Activated CD4-positive, alpha-beta memory T cell treated with anti-CD3 and anti-CD28 coated beads, Interleukin-2, amount 10 ng/mL, durations not matched to agents 7 days and 5 days (primary cell): ENCODE results near the gene DND1. TPM values are rescaled to one million over a fixed set of nuclear protein-coding genes. Genes with fewer than 3 reads are reported as not detected.
"Not testable (repeated sequence)": the region's sequence is repeated elsewhere in the genome, so short reads cannot be mapped to it uniquely, and the experiment has no call there.

ENCODE experiments used
- CTCF ChIA-PET: fragments of 350-600 bp; sonication (Branson Sonifier 250); formaldehyde crosslinking; loops from one replicate; lab custom pipeline; 2021; ENCODE audit warnings: antibody characterized with exemption, inconsistent platforms; lab: Charles Lee
- POLR2A ChIA-PET: fragments of 350-600 bp; sonication (Branson Sonifier 250); formaldehyde crosslinking; loops from one replicate; lab custom pipeline; 2021; ENCODE audit warnings: antibody characterized with exemption; lab: Charles Lee
- DNase-seq: peaks from one replicate; pipeline ENCODE4 v3.0.0-alpha.2; 2020
- H3K27ac Mint-ChIP-seq: one replicate; pipeline ENCODE4 v1.8.0; 2021; ENCODE audit warnings: mild to moderate bottlenecking, mixed read lengths
- H3K27me3 Mint-ChIP-seq: one replicate; pipeline ENCODE4 v1.8.0; 2021; ENCODE audit warnings: mixed read lengths
- H3K36me3 Mint-ChIP-seq: one replicate; pipeline ENCODE4 v1.8.0; 2021; ENCODE audit warnings: low read depth, mixed read lengths
- H3K4me1 Mint-ChIP-seq: one replicate; pipeline ENCODE4 v1.8.0; 2021; ENCODE audit warnings: mixed read lengths
- H3K4me3 Mint-ChIP-seq: one replicate; pipeline ENCODE4 v1.8.0; 2021; ENCODE audit warnings: mild to moderate bottlenecking, mixed read lengths
- H3K9me3 Mint-ChIP-seq: one replicate; pipeline ENCODE4 v1.8.0; 2021; ENCODE audit warnings: mixed read lengths
- total RNA-seq, 2 experiments: library from RNA; stranded (reverse); gene quantifications; one replicate each; pipeline ENCODE4 v1.2.3, GENCODE V29; 2021

The DND1 gene
- total RNA-seq, 2 experiments from 2014 or later = 2.2 to 2.5 TPM

DNA sequence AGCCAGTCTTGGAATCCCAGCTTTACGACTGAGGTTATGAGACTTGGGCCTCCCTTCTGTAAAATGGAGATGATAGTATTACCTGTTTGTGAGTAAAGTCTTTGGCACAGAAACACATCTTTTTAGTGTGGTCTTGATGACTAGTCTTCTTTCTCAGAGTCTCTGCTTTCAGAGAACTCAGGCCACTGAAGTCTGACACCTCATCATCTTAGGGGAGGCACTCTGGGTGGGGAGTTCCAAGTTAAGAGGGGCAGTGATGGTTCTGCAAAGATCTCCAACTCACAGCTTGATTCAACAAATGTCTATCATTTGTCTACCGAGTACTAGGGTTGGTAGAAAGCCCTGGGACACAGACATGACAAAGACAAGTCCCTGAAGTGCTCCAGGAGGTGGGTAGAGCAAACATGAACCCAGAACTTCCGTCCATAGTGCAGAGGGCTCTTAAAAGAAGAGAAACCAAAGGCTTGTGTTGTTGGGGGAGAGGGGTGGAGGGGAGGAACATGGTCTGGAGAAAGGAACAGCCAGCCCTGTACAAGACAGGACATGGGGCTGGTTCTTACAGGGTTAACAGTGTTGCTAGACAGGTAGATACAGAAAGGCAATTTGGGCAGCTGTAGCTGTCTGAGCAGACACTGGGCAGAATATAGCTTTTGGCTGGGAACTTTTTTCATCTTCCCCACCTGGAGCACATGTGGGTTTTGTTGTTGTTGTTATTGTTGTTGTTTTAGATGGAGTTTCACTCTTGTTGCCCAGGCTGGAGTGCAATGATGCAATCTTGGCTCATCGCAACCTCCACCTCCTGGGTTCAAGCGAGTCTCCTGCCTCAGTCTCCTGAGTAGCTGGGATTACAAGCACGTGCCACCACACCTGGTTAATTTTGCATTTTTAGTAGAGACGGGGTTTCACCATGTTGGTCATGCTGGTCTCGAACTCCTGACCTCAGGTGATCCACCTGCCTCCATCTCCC is 37.8 kb downstream of the DND1 start:
- POLR2A ChIA-PET = interaction anchor here (1.0 to 2.3 kb wide), 7 partner anchors 12 to 234 kb away, joined by 3 to 12 read pairs (median 5); partner anchors contain the start of genes ANKHD1, EIF4EBP3, IK and NDUFA2
- DNase-seq = no peak
- Mint-ChIP-seq H3K27me3 (peaks cover 25% of the 10 kb centered on the region), H3K4me3 (no peak overlapping the region), H3K27ac (peak overlapping the region; percentile 10), H3K9me3 (no peaks in the 10 kb centered on the region), H3K36me3 (peaks cover 5% of the 10 kb centered on the region), H3K4me1 (peaks cover 56% of the 10 kb centered on the region)
- CTCF ChIA-PET = interaction anchor here (0.7 to 4.7 kb wide), 25 partner anchors 9 to 395 kb away, joined by 3 to 40 read pairs (median 4); partner anchors contain the start of genes APBB3, EIF4EBP3, IK and NDUFA2

- H3K4me3 Mint-ChIP-seq = no peak overlapping the region
- DNase-seq = no peak
- ChIA-PET POLR2A (interaction anchor here (0.9 to 2.2 kb wide), 3 partner anchors 13 to 231 kb away, joined by 3 to 7 read pairs (median 5); partner anchors contain the start of genes IK and NDUFA2), CTCF (interaction anchor here (0.8 to 4.7 kb wide), 16 partner anchors 12 to 394 kb away, joined by 3 to 40 read pairs (median 4); partner anchors contain the start of genes ANKHD1, EIF4EBP3, IK and NDUFA2)
- no peaks in the 10 kb centered on the region for H3K36me3 Mint-ChIP-seq
- no peak overlapping the region for H3K27ac Mint-ChIP-seq
- H3K4me1 Mint-ChIP-seq = peaks cover 46% of the 10 kb centered on the region
- H3K27me3 Mint-ChIP-seq = peaks cover 25% of the 10 kb centered on the region
- H3K9me3 Mint-ChIP-seq = no peaks in the 10 kb centered on the region
These were observed 39.3 kb downstream of the DND1 start for GRCh38 chr5:140634103-140634502.

- Mint-ChIP-seq H3K27ac (no peak overlapping the region), H3K36me3 (no peaks in the 10 kb centered on the region), H3K9me3 (no peaks in the 10 kb centered on the region), H3K27me3 (peaks cover 25% of the 10 kb centered on the region), H3K4me3 (peak overlapping the region; percentile 77), H3K4me1 (peaks cover 40% of the 10 kb centered on the region)
- no peak for DNase-seq
- ChIA-PET CTCF (interaction anchor here (0.6 to 4.7 kb wide), 8 partner anchors 12 to 868 kb away, joined by 3 to 40 read pairs (median 4); partner anchors contain the start of genes EIF4EBP3, IK and NDUFA2), POLR2A (interaction anchor here (1.2 to 1.6 kb wide), 3 partner anchors 30 to 232 kb away, joined by 4 read pairs; partner anchors contain the start of gene ANKHD1)
These were observed 39.9 kb downstream of the DND1 start for GRCh38 chr5:140633501-140633900.

- Mint-ChIP-seq H3K9me3 (no peaks in the 10 kb centered on the region), H3K36me3 (no peaks in the 10 kb centered on the region), H3K27me3 (peaks cover 27% of the 10 kb centered on the region), H3K27ac (no peak within 1 kb of the TSS), H3K4me3 (peak within 1 kb of the TSS; percentile 77), H3K4me1 (peaks cover 37% of the 10 kb centered on the region)
- no peak for DNase-seq
- POLR2A ChIA-PET = interaction anchor here (0.6 to 1.8 kb wide), 5 partner anchors 14 to 518 kb away, joined by 3 to 12 read pairs (median 4); partner anchors contain the start of genes ANKHD1, IK and NDUFA2
- CTCF ChIA-PET = interaction anchor here (0.6 to 4.7 kb wide), 11 partner anchors 13 to 868 kb away, joined by 3 to 40 read pairs (median 4); partner anchors contain the start of genes EIF4EBP3, IK and NDUFA2
These were observed 40.3 kb downstream of the DND1 start, which contains the start of gene CD14 for GRCh38 chr5:140633021-140633471. TSS of gene CD14 (minus strand) at chr5:140633175. CDS start at chr5:140633071, 104 bp downstream.

- no peak overlapping the region for H3K27ac Mint-ChIP-seq
- H3K4me3 Mint-ChIP-seq = peak overlapping the region; percentile 77
- peaks cover 28% of the 10 kb centered on the region for H3K27me3 Mint-ChIP-seq
- DNase-seq = peak; percentile 52
- ChIA-PET CTCF (interaction anchor here (0.6 to 4.7 kb wide), 10 partner anchors 13 to 867 kb away, joined by 3 to 40 read pairs (median 4); partner anchors contain the start of genes EIF4EBP3, IK and NDUFA2), POLR2A (interaction anchor here (0.6 to 1.8 kb wide), 5 partner anchors 15 to 517 kb away, joined by 3 to 12 read pairs (median 4); partner anchors contain the start of genes ANKHD1, IK and NDUFA2)
- peaks cover 36% of the 10 kb centered on the region for H3K4me1 Mint-ChIP-seq
- no peaks in the 10 kb centered on the region for H3K9me3 Mint-ChIP-seq
- no peaks in the 10 kb centered on the region for H3K36me3 Mint-ChIP-seq
These were observed 40.9 kb downstream of the DND1 start for GRCh38 chr5:140632366-140633020.

GRCh38 chr5:140631831-140632365 is 41.5 kb downstream of the DND1 start:
- CTCF ChIA-PET = interaction anchor here (1.0 to 4.7 kb wide), 3 partner anchors 14 to 388 kb away, joined by 3 to 40 read pairs (median 7); partner anchors contain the start of genes IK and NDUFA2
- Mint-ChIP-seq H3K4me3 (peak overlapping the region; percentile 77), H3K36me3 (peaks cover 2% of the 10 kb centered on the region), H3K27me3 (peaks cover 31% of the 10 kb centered on the region), H3K9me3 (no peaks in the 10 kb centered on the region), H3K27ac (no peak overlapping the region), H3K4me1 (peaks cover 35% of the 10 kb centered on the region)
- DNase-seq = no peak
- POLR2A ChIA-PET = interaction anchor here (1.1 to 1.8 kb wide), 4 partner anchors 15 to 230 kb away, joined by 3 to 12 read pairs (median 4); partner anchors contain the start of genes ANKHD1, IK and NDUFA2

- H3K27me3 Mint-ChIP-seq = peaks cover 34% of the 10 kb centered on the region
These were observed 42.3 kb downstream of the DND1 start for GRCh38 chr5:140631036-140631417.

DNA sequence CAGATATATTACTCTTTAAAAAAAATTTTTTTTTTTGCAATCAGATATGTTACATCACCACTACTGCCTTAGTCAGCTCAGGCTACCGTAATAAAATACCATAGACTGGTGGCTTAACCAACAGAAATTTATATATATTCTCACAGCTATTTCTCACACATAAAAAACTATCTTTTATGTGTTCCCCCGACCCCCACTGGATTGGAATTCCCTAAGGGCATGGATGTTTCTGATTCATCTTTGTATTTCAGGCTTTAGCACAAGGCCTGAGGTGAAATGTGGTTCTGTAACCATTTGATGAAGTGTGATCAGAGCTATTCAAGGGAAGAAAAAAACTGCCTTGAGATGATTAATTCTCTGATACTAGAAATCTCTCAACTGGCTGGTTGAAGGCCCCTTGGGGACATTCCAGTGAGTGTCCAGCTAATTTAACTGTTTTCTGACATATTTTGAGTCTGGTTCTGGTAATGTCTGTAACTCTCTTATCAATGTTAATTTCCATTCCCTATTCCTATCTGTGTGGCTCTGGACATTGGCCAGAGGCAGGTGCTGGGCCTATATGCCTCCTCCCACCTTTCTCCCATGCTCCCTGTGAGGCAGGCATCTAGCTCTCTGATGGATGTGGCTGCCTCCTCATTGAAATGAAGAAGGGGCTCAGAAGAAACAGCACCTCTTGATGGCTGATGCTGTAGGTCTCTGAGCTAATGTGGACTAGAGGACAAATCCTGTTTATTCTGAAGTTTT is 42.9 kb downstream of the DND1 start:
- H3K27ac Mint-ChIP-seq = no peak overlapping the region
- DNase-seq = no peak
- peaks cover 33% of the 10 kb centered on the region for H3K4me1 Mint-ChIP-seq
- peaks cover 2% of the 10 kb centered on the region for H3K36me3 Mint-ChIP-seq
- ChIA-PET CTCF (interaction anchor here (0.9 to 1.4 kb wide), 4 partner anchors 8 to 267 kb away, joined by 3 to 4 read pairs (median 4); partner anchors contain the start of genes EIF4EBP3 and TMCO6), POLR2A (interaction anchor here (1.0 to 1.3 kb wide), 4 partner anchors 17 to 229 kb away, joined by 3 to 7 read pairs (median 3); partner anchors contain the start of genes ANKHD1, IK and NDUFA2)
- peaks cover 34% of the 10 kb centered on the region for H3K27me3 Mint-ChIP-seq
- no peak overlapping the region for H3K4me3 Mint-ChIP-seq
- H3K9me3 Mint-ChIP-seq = no peaks in the 10 kb centered on the region

More at GRCh38 chr5:140631036-140631417, 42.3 kb downstream of the DND1 start:
- Mint-ChIP-seq H3K9me3 (no peaks in the 10 kb centered on the region), H3K27ac (no peak overlapping the region), H3K4me1 (peaks cover 34% of the 10 kb centered on the region), H3K4me3 (peak overlapping the region; percentile 28), H3K36me3 (peaks cover 2% of the 10 kb centered on the region)
- POLR2A ChIA-PET = interaction anchor here (1.1 to 1.3 kb wide), 3 partner anchors 54 to 230 kb away, joined by 3 to 7 read pairs (median 3); partner anchors contain the start of gene ANKHD1
- no peak for DNase-seq
- CTCF ChIA-PET = interaction anchor here (0.9 to 1.4 kb wide), 2 partner anchors 8 to 83 kb away, joined by 3 to 4 read pairs; partner anchors contain the start of genes EIF4EBP3 and TMCO6

- Mint-ChIP-seq H3K4me1 (peaks cover 24% of the 10 kb centered on the region), H3K27me3 (peaks cover 34% of the 10 kb centered on the region), H3K36me3 (peaks cover 2% of the 10 kb centered on the region), H3K27ac (no peak overlapping the region), H3K9me3 (no peaks in the 10 kb centered on the region), H3K4me3 (no peak overlapping the region)
- ChIA-PET CTCF (no interaction called here), POLR2A (no interaction called here)
- DNase-seq = no peak
These were observed 44.7 kb downstream of the DND1 start for GRCh38 chr5:140628711-140629110.

DNA sequence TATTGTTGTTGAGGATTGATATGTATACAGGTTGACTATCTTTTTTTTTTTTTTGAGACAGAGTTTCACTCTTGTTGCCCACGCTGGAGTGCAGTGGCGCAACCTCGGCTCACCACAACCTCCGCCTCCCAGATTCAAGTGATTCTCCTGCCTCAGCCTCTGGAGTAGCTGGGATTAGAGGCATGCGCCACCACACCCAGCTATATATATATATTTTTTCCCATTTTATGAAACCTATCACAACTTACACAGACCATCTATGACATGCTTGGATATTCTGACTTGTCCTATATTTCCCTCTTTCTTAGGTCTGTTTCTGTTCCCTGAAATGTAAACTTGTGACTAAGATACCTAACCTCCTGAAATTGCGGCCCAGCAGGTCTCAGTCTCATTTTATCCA is 45.4 kb downstream of the DND1 start:
- CTCF ChIA-PET = no interaction called here
- H3K27me3 Mint-ChIP-seq = peaks cover 30% of the 10 kb centered on the region
- no peak overlapping the region for H3K27ac Mint-ChIP-seq
- peaks cover 2% of the 10 kb centered on the region for H3K36me3 Mint-ChIP-seq
- POLR2A ChIA-PET = no interaction called here
- peaks cover 18% of the 10 kb centered on the region for H3K4me1 Mint-ChIP-seq
- H3K4me3 Mint-ChIP-seq = no peak overlapping the region
- DNase-seq = no peak
- H3K9me3 Mint-ChIP-seq = no peaks in the 10 kb centered on the region

DNA sequence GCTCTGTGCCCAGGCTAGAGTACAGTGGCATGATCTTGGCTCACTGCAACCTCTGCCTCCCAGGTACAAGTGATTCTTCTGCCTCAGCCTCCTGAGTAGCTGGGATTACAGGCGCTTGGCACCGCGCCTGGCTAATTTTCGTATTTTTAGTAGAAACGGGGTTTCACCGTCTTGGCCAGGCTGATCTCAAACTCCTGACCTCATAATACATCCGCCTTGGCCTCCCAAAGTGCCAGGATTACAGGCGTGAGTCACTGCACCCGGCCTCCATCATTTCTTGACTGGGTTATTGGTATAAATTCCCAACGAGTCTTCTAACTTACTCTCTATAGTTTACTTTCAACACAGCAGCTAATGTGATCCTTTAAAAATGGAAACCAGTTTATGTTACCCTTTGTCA is 48.5 kb downstream of the DND1 start:
- peaks cover 22% of the 10 kb centered on the region for H3K27me3 Mint-ChIP-seq
- POLR2A ChIA-PET = interaction anchor here (1.0 kb wide), 1 partner anchor 23 kb away, joined by 3 read pairs; the partner anchor contains the start of genes IK and NDUFA2
- H3K36me3 Mint-ChIP-seq, H3K9me3 Mint-ChIP-seq, H3K27ac Mint-ChIP-seq, DNase-seq, H3K4me1 Mint-ChIP-seq, CTCF ChIA-PET, H3K4me3 Mint-ChIP-seq: not testable (repeated sequence)
